ENCODE results near the gene MLN.

- TF ChIP-seq CTCF (IDR thresholded peaks at IDR 0.05; ENCODE audit: low read length) (no peak), EZH2 (IDR thresholded peaks at IDR 0.05; ENCODE audit: borderline replicate concordance, low read length) (no peak)
These were observed 3.8 kb upstream of the MLN start for GRCh38 chr6:33807606-33808005.
